GM12878 (cell line): Measurements from ENCODE around the gene S1PR3.

ENCODE experiments used
- SP1 ChIP-seq: IDR thresholded peaks from one replicate; pipeline ENCODE4 v1.6.1; 2011; ENCODE audit warnings: low read depth, low read length
- ZNF274 ChIP-seq: IDR thresholded peaks from one replicate; pipeline ENCODE4 v1.8.0; 2011; ENCODE audit not compliant: insufficient read length, insufficient read depth

DNA sequence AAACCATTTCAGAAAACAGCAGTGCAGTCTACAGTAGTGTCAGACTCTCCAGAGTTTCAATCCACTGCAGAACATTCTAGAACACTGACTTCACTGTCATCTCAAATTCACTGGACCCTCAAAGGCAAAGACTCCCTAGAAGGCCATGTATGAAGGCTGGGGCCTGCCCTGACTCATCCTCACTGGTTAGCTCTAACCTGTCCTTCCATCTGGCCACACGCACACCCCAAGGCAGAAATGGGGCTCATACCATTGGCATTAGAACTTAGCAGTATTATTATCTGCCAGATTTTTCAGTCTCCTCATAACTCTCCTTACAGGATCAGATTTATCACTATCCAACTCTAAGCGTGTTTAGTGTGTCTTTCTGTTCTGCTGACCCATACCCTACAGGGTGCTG, 20.4 kb downstream of the S1PR3 start:
- no peak for TF ChIP-seq ZNF274
- TF ChIP-seq SP1, result no peak
